ENCODE results near the gene FAM72C.
"Not testable (repeated sequence)": the region's sequence is repeated elsewhere in the genome, so short reads cannot be mapped to it uniquely, and the experiment has no call there.

DNA sequence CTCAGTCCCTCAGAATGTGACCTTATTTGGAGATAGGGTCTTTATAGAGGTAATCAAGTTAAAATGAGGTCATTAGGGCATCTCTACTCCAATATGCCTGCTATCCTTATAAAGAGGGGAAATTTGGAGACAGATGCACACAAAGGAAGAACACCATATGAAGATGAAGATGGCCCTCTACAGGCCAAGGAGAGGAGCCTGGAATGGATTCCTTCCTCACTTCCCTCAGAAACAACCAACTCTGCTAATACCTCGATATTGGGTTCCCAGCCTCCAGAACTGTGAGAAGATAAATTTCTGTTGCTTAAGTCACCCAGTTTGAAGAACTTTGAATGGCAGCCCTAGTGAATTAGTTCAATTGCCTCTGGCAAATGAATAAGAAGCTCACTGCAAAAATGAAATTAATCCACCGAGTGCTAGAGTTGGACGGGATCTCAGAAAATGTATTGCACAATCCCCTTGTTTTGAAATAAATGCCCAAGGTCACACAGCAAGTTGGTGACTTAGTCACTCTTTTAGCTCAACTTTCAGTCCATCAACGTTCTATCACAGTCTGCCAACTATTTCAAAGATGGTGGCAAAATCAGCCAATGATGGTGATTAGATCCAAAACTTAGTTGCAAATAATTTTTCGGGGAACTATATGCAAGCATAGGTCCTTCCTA lies 27.1 kb downstream of the FAM72C start:
- TF ChIP-seq, protein P1, sequence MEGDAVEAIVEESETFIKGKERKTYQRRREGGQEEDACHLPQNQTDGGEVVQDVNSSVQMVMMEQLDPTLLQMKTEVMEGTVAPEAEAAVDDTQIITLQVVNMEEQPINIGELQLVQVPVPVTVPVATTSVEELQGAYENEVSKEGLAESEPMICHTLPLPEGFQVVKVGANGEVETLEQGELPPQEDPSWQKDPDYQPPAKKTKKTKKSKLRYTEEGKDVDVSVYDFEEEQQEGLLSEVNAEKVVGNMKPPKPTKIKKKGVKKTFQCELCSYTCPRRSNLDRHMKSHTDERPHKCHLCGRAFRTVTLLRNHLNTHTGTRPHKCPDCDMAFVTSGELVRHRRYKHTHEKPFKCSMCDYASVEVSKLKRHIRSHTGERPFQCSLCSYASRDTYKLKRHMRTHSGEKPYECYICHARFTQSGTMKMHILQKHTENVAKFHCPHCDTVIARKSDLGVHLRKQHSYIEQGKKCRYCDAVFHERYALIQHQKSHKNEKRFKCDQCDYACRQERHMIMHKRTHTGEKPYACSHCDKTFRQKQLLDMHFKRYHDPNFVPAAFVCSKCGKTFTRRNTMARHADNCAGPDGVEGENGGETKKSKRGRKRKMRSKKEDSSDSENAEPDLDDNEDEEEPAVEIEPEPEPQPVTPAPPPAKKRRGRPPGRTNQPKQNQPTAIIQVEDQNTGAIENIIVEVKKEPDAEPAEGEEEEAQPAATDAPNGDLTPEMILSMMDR (IDR thresholded peaks at IDR 0.05) = not testable (repeated sequence)
- not testable (repeated sequence) for TF ChIP-seq POLR2A, EP300 (IDR thresholded peaks at IDR 0.05)
